GM23248 (cell line): ENCODE results near the gene TMEM259.

ENCODE experiments used
- EZH2 ChIP-seq: fragments of 200-600 bp; sonication (generic); IDR thresholded peaks from 2 replicates; pipeline ENCODE4 v1.6.1; 2018; ENCODE audit warnings: antibody characterized with exemption, mild to moderate bottlenecking; ENCODE audit not compliant: insufficient read depth, poor library complexity, severe bottlenecking
- EZH2phosphoT487 ChIP-seq: fragments of 200-600 bp; sonication (generic); IDR thresholded peaks from 2 replicates; pipeline ENCODE4 v1.6.1; 2018; ENCODE audit warnings: antibody characterized with exemption, moderate library complexity, mild to moderate bottlenecking, low read depth; ENCODE audit not compliant: insufficient read depth

DNA sequence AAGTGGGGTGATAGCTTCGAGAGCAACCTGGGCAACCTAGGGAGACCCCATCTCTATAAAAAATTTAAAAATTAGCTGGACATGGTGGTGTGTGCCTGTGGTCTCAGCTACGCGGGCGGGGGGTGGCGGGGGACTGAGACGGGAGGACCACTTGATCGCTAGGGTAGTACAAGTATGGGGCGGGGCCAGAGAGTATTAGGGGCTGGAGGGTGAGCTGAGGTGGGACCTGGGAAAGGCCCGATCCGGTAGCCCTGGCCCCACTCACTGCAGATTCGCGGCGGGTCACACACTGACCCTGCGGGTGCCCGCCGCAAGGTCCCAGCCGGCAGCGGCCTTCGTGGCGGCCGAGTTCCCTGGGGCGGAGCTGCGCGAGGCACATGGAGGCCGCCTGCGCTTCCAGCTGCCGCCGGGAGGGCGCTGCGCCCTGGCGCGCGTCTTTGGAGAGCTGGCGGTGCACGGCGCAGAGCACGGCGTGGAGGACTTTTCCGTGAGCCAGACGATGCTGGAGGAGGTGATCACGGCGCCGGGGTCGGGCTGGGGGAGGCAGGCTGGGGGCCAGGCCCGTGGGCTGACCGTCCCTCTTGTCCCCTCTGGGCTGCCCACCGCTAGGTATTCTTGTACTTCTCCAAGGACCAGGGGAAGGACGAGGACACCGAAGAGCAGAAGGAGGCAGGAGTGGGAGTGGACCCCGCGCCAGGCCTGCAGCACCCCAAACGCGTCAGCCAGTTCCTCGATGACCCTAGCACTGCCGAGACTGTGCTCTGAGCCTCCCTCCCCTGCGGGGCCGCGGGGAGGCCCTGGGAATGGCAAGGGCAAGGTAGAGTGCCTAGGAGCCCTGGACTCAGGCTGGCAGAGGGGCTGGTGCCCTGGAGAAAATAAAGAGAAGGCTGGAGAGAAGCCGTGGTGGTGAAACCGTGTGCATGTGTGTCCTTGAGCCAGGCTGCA lies 44.0 kb upstream of the TMEM259 start:
- TF ChIP-seq EZH2phosphoT487 (no peak), EZH2 (no peak)
